H1 (cell line): ENCODE measurements around the gene SLC16A11.

ENCODE experiments used
- BRCA1 ChIP-seq: IDR thresholded peaks from 2 replicates; pipeline ENCODE4 v1.6.1; 2012; ENCODE audit warnings: low read depth, low read length, improper control_type of control experiment
- EZH2 ChIP-seq: fragments of 200-600 bp; sonication (generic); IDR thresholded peaks from 2 replicates; pipeline ENCODE4 v1.7.1; 2012; ENCODE audit warnings: low read depth, mild to moderate bottlenecking, moderate library complexity, low read length, inconsistent platforms; ENCODE audit not compliant: severe bottlenecking
- KDM1A ChIP-seq: fragments of 200-600, 300-600 bp; sonication (generic); IDR thresholded peaks from 2 replicates; pipeline ENCODE4 v1.7.1; 2016; ENCODE audit warnings: mild to moderate bottlenecking, low read length, borderline replicate concordance
- MAFK ChIP-seq: IDR thresholded peaks from 2 replicates; pipeline ENCODE4 v1.6.1; 2012; ENCODE audit warnings: low read depth, mild to moderate bottlenecking, improper control_type of control experiment, low read length
- PHF8 ChIP-seq: fragments of 200-600 bp; sonication (generic); conservative IDR thresholded peaks from 2 replicates; pipeline ENCODE4 v1.7.1; 2012; ENCODE audit warnings: low read depth, mild to moderate bottlenecking, inconsistent platforms, low read length, moderate library complexity
- RAD21 ChIP-seq, 2 experiments: IDR thresholded peaks in 1 of 2; conservative IDR thresholded peaks in 1 of 2; 2 replicates each; pipeline ENCODE4 v1.6.1; 2011; ENCODE audit warnings: low read depth in 2 of 2, low read length in 2 of 2, improper control_type of control experiment in 1 of 2, inconsistent platforms in 1 of 2, mild to moderate bottlenecking in 1 of 2, moderate library complexity in 1 of 2
- SIN3A ChIP-seq, 2 experiments: IDR thresholded peaks in 1 of 2; conservative IDR thresholded peaks in 1 of 2; 2 replicates each; pipeline ENCODE4 v1.6.1; 2011 to 2012; ENCODE audit warnings: low read length in 2 of 2, improper control_type of control experiment in 1 of 2, low read depth in 1 of 2, mild to moderate bottlenecking in 1 of 2
- SP1 ChIP-seq: IDR thresholded peaks from 2 replicates; pipeline ENCODE4 v1.6.1; 2011; ENCODE audit warnings: low read depth, low read length
- SUZ12 ChIP-seq: fragments of 200-600 bp; sonication (generic); IDR thresholded peaks from 2 replicates; pipeline ENCODE4 v1.6.1; 2012; ENCODE audit warnings: mild to moderate bottlenecking, inconsistent platforms, low read length, moderate library complexity, mixed read lengths
- TAF1 ChIP-seq: IDR thresholded peaks from 2 replicates; pipeline ENCODE4 v1.6.1; 2011; ENCODE audit warnings: mild to moderate bottlenecking, low read depth, low read length

- TF ChIP-seq MAFK, result no peak
- TF ChIP-seq RAD21 (IDR thresholded peaks at IDR 0.05 in 1 of 2, conservative IDR thresholded peaks at IDR 0.05 in 1 of 2; ENCODE audit: low read depth in 2 of 2, low read length in 2 of 2), result no peak
- TF ChIP-seq SUZ12, result no peak; the same call in 1 of the 2 replicates
- TF ChIP-seq SIN3A (conservative IDR thresholded peaks at IDR 0.05 in 1 of 2, IDR thresholded peaks at IDR 0.05 in 1 of 2; ENCODE audit: low read depth in 1 of 2, low read length in 2 of 2), result no peak; a peak in 1 of 4 replicates
- TF ChIP-seq BRCA1, result no peak
- TF ChIP-seq SP1, result no peak
- TF ChIP-seq KDM1A, result no peak
- 0 out of 2 replicates have a peak, but pooled peaks have one; percentile 28 for TF ChIP-seq PHF8
- TF ChIP-seq TAF1, result 0 out of 2 replicates have a peak, but pooled peaks have one; percentile 50
- TF ChIP-seq EZH2, result peak; percentile 39
These were observed 48.2 kb downstream of the SLC16A11 start, which contains the start of gene ALOX12 for GRCh38 chr17:6995500-6996255.
